ENCODE measurements around the gene KCNH1.

The KCNH1 gene

DNA sequence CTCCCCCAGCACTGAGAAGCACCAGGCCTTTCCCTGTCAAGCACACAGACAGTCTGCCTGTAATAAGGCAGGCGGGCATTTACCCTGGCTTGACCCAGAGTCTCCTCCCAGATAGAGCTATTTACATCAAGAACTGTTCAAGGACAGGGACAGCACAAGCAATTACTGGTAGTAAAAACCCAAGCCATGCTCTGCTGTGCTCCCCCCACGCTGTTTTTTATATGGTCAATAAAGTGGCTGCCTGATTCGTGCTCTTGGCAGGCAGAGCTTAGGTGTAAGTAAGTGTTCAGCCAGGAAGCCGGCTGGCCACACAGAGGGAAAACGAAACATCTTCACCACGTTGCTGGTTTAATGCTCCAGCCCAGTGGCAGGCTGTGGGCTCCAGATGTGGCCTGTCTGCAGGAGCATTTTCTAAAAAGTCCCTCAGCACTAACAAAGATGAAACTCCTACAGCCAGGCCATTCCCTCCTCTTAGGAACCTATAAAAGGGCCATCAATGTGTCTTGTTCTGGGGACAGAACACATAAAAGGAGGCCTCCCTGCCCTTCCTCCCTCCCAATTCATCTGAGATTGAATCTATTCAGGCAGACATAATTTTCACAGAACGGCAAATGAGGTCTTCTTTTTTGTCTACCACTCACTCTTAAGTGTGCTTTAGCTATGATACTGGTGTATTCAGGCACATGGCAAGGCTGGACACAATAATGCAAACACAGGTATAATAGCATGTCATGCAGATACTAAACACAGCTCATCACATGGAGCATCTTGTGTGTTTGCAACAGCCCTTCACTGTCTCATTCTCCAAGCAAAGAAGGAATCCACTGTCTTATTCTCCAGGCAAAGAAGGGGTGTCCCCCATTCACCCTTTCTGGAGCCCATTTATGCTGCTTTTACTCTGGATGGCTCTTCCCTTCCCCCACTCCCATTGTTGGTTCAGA, 426.4 kb downstream of the KCNH1 start:
- Histone ChIP-seq H3K36me3 (ENCODE audit: control insufficient read depth in 2 of 2, insufficient read depth in 1 of 2, low read length in 2 of 2) (no peaks in the 10 kb centered on the region), H3K9me3 (ENCODE audit: control insufficient read depth, insufficient read depth, low read depth, low read length) (no peaks in the 10 kb centered on the region), H3K27ac (ENCODE audit: extremely low read depth, low read depth, low read length) (no peak overlapping the region), H3K4me3 (ENCODE audit: low read depth, low read length) (no peak overlapping the region), H3K4me1 (ENCODE audit: control insufficient read depth, insufficient read depth, low read length) (no peaks in the 10 kb centered on the region)
- TF ChIP-seq, protein P1, sequence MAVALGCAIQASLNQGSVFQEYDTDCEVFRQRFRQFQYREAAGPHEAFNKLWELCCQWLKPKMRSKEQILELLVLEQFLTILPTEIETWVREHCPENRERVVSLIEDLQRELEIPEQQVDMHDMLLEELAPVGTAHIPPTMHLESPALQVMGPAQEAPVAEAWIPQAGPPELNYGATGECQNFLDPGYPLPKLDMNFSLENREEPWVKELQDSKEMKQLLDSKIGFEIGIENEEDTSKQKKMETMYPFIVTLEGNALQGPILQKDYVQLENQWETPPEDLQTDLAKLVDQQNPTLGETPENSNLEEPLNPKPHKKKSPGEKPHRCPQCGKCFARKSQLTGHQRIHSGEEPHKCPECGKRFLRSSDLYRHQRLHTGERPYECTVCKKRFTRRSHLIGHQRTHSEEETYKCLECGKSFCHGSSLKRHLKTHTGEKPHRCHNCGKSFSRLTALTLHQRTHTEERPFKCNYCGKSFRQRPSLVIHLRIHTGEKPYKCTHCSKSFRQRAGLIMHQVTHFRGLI (tag by site-specific recombination; IDR thresholded peaks at IDR 0.05) = no peak
- TF ChIP-seq SCRT2 (tag by site-specific recombination; IDR thresholded peaks at IDR 0.05) (no peak), ZNF114 (tag by site-specific recombination; IDR thresholded peaks at IDR 0.05) (no peak), HOXC10 (CRISPR knock-in tag; IDR thresholded peaks at IDR 0.05) (no peak), ZNF623 (tag by site-specific recombination; IDR thresholded peaks at IDR 0.05) (no peak), ZNF654 (tag by site-specific recombination; IDR thresholded peaks at IDR 0.05; ENCODE audit: low read depth) (no peak), ZNF140 (tag by site-specific recombination; IDR thresholded peaks at IDR 0.05) (no peak), MYNN (tag by site-specific recombination; IDR thresholded peaks at IDR 0.05; ENCODE audit: borderline replicate concordance) (no peak), ZNF791 (tag by site-specific recombination; IDR thresholded peaks at IDR 0.05) (no peak), GLIS2 (tag by site-specific recombination; IDR thresholded peaks at IDR 0.05) (no peak), PRDM1 (tag by site-specific recombination; IDR thresholded peaks at IDR 0.05) (no peak)
- TF ChIP-seq, protein P2, sequence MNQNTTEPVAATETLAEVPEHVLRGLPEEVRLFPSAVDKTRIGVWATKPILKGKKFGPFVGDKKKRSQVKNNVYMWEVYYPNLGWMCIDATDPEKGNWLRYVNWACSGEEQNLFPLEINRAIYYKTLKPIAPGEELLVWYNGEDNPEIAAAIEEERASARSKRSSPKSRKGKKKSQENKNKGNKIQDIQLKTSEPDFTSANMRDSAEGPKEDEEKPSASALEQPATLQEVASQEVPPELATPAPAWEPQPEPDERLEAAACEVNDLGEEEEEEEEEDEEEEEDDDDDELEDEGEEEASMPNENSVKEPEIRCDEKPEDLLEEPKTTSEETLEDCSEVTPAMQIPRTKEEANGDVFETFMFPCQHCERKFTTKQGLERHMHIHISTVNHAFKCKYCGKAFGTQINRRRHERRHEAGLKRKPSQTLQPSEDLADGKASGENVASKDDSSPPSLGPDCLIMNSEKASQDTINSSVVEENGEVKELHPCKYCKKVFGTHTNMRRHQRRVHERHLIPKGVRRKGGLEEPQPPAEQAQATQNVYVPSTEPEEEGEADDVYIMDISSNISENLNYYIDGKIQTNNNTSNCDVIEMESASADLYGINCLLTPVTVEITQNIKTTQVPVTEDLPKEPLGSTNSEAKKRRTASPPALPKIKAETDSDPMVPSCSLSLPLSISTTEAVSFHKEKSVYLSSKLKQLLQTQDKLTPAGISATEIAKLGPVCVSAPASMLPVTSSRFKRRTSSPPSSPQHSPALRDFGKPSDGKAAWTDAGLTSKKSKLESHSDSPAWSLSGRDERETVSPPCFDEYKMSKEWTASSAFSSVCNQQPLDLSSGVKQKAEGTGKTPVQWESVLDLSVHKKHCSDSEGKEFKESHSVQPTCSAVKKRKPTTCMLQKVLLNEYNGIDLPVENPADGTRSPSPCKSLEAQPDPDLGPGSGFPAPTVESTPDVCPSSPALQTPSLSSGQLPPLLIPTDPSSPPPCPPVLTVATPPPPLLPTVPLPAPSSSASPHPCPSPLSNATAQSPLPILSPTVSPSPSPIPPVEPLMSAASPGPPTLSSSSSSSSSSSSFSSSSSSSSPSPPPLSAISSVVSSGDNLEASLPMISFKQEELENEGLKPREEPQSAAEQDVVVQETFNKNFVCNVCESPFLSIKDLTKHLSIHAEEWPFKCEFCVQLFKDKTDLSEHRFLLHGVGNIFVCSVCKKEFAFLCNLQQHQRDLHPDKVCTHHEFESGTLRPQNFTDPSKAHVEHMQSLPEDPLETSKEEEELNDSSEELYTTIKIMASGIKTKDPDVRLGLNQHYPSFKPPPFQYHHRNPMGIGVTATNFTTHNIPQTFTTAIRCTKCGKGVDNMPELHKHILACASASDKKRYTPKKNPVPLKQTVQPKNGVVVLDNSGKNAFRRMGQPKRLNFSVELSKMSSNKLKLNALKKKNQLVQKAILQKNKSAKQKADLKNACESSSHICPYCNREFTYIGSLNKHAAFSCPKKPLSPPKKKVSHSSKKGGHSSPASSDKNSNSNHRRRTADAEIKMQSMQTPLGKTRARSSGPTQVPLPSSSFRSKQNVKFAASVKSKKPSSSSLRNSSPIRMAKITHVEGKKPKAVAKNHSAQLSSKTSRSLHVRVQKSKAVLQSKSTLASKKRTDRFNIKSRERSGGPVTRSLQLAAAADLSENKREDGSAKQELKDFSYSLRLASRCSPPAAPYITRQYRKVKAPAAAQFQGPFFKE (tag by site-specific recombination; IDR thresholded peaks at IDR 0.05; ENCODE audit: borderline replicate concordance) = no peak
- TF ChIP-seq, protein P3, sequence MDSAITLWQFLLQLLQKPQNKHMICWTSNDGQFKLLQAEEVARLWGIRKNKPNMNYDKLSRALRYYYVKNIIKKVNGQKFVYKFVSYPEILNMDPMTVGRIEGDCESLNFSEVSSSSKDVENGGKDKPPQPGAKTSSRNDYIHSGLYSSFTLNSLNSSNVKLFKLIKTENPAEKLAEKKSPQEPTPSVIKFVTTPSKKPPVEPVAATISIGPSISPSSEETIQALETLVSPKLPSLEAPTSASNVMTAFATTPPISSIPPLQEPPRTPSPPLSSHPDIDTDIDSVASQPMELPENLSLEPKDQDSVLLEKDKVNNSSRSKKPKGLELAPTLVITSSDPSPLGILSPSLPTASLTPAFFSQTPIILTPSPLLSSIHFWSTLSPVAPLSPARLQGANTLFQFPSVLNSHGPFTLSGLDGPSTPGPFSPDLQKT (IDR thresholded peaks at IDR 0.05; ENCODE audit: borderline replicate concordance, low read depth, low read length) = no peak
- TF ChIP-seq, protein P4, sequence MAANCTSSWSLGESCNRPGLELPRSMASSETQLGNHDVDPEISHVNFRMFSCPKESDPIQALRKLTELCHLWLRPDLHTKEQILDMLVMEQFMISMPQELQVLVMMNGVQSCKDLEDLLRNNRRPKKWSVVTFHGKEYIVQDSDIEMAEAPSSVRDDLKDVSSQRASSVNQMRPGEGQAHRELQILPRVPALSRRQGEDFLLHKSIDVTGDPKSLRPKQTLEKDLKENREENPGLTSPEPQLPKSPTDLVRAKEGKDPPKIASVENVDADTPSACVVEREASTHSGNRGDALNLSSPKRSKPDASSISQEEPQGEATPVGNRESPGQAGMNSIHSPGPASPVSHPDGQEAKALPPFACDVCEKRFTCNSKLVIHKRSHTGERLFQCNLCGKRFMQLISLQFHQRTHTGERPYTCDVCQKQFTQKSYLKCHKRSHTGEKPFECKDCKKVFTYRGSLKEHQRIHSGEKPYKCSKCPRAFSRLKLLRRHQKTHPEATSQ (tag by site-specific recombination; IDR thresholded peaks at IDR 0.05) = no peak
- POLR2A ChIA-PET = no interaction called here
- CTCF ChIA-PET = no interaction called here

DNA sequence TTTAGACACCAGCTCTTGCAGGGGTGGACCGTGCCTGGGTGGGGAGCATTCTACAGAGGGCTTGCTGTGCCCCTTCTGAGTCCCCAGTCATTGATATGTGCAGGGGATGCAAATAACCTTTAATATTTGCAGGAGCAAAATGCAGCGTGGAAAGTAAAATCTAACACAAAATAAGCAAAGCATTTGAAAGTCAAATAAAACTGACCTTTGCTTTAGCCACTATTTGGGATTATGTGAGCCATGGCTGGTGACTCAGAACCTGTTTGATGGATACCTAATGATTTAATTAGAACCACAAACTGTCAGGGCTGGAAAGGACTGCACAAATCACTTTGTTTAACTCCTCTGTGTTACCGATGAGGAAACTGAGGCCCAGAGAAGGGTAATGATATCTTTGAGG, 427.7 kb downstream of the KCNH1 start:
- Histone ChIP-seq H3K36me3 (ENCODE audit: control insufficient read depth in 2 of 2, insufficient read depth in 1 of 2, low read length in 2 of 2) (no peaks in the 10 kb centered on the region), H3K9me3 (ENCODE audit: control insufficient read depth, insufficient read depth, low read depth, low read length) (no peaks in the 10 kb centered on the region), H3K27ac (ENCODE audit: extremely low read depth, low read depth, low read length) (no peak overlapping the region), H3K4me3 (ENCODE audit: low read depth, low read length) (no peak overlapping the region), H3K4me1 (ENCODE audit: control insufficient read depth, insufficient read depth, low read length) (no peaks in the 10 kb centered on the region)
- ChIA-PET CTCF (no interaction called here), POLR2A (no interaction called here)
- no peak for TF ChIP-seq ZNF510 (tag by site-specific recombination; IDR thresholded peaks at IDR 0.05; ENCODE audit: insufficient replicate concordance)
- TF ChIP-seq ZNF121 (tag by site-specific recombination; IDR thresholded peaks at IDR 0.05) = no peak
- no peak for TF ChIP-seq ZFP37 (tag by site-specific recombination; IDR thresholded peaks at IDR 0.05)
- no peak for TF ChIP-seq BCL11B (tag by site-specific recombination; IDR thresholded peaks at IDR 0.05; ENCODE audit: low read depth)
- TF ChIP-seq, protein P5, sequence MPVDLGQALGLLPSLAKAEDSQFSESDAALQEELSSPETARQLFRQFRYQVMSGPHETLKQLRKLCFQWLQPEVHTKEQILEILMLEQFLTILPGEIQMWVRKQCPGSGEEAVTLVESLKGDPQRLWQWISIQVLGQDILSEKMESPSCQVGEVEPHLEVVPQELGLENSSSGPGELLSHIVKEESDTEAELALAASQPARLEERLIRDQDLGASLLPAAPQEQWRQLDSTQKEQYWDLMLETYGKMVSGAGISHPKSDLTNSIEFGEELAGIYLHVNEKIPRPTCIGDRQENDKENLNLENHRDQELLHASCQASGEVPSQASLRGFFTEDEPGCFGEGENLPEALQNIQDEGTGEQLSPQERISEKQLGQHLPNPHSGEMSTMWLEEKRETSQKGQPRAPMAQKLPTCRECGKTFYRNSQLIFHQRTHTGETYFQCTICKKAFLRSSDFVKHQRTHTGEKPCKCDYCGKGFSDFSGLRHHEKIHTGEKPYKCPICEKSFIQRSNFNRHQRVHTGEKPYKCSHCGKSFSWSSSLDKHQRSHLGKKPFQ (tag by site-specific recombination; IDR thresholded peaks at IDR 0.05) = no peak
- no peak for TF ChIP-seq ZNF473 (tag by site-specific recombination; IDR thresholded peaks at IDR 0.05)
- no peak for TF ChIP-seq ZSCAN23 (tag by site-specific recombination; IDR thresholded peaks at IDR 0.05)
- TF ChIP-seq ZNF433 (tag by site-specific recombination; IDR thresholded peaks at IDR 0.05; ENCODE audit: low read depth) = no peak

Measured in HEK293 (cell line).